IMR-90 (cell line): Measurements from ENCODE around the gene CPLX4.

ENCODE experiments used
- RAD21 ChIP-seq: IDR thresholded peaks from 2 replicates; pipeline ENCODE4 v1.6.1; 2012; ENCODE audit warnings: low read length, improper control_type of control experiment
- TF ChIP-seq, protein P1 (sequence below): conservative IDR thresholded peaks from 2 replicates; pipeline ENCODE4 v1.5.1; 2012; ENCODE audit warnings: mild to moderate bottlenecking, low read depth, low read length, improper control_type of control experiment

DNA sequence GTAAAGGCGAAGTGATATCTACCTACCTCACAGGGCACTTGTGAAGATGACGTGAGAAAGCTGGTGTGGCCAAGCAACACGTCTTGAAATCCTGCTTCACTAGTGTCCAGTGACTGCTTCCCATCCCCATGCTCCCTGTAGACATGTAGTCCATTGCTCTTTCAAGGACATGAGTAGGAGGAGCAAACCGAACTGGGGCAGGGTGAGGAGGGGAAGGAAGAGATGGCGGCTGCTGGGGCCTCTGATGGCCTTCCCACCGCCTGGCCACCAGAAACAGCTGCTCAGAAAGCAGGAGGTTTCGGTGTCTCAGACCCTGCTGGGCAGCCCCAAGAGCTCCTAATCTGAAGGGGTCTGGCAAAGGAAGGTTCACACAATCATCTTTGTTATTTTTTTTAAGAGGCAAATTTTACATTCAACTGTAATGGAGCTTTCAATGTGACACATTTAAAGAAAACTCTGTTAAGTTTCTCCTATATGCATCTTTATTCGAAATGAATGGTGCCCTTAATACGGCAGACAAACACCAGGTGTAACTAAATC lies 14.7 kb downstream of the CPLX4 start:
- TF ChIP-seq, protein P1, sequence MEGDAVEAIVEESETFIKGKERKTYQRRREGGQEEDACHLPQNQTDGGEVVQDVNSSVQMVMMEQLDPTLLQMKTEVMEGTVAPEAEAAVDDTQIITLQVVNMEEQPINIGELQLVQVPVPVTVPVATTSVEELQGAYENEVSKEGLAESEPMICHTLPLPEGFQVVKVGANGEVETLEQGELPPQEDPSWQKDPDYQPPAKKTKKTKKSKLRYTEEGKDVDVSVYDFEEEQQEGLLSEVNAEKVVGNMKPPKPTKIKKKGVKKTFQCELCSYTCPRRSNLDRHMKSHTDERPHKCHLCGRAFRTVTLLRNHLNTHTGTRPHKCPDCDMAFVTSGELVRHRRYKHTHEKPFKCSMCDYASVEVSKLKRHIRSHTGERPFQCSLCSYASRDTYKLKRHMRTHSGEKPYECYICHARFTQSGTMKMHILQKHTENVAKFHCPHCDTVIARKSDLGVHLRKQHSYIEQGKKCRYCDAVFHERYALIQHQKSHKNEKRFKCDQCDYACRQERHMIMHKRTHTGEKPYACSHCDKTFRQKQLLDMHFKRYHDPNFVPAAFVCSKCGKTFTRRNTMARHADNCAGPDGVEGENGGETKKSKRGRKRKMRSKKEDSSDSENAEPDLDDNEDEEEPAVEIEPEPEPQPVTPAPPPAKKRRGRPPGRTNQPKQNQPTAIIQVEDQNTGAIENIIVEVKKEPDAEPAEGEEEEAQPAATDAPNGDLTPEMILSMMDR = no peak
- no peak for TF ChIP-seq RAD21
